Measurements from ENCODE around the gene LYPD6.

LYPD6 gene

DNA sequence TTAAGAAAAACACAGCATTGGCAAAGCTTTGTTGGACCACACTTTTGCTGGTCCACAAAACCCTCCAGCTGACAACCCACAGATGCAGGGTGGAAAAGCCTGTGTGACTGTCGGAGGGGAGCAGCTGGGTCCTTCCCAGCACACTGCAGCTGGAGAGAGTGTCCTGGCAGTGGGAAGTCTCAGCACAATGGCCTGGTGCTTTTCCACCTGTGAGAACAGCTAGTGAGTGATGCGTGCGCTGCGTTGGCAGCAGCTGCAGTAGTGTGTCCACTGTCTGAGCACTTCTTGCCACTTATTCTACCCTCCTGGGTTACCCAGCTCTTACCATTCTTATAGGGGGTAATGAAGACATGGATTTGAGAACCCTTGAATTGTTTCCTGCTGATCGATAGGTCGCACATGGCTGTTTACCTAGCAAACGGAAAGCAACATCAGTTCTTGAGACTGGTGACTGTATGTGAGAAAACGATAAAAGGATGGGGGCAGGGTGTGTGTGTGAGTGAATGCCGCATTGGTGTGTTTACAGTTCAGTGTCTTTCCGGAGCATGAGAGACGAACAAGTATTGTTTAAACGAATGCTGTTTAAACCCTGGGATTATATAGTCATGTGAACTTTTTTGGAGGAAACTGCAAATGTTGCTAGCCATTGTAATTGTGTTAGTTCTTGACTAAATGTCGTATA lies 69.7 kb downstream of the LYPD6 start:
- Histone ChIP-seq H2AFZ (ENCODE audit: low read depth) (no peak overlapping the region), H3K79me2 (ENCODE audit: insufficient read depth, low read depth) (no peaks in the 10 kb centered on the region), H4K20me1 (ENCODE audit: insufficient read depth) (no peaks in the 10 kb centered on the region), H3K27me3 (ENCODE audit: insufficient read depth, low read depth) (no peaks in the 10 kb centered on the region), H3K27ac (no peak overlapping the region), H3K4me1 (ENCODE audit: low read depth, poor library complexity, severe bottlenecking) (no peaks in the 10 kb centered on the region), H3K9ac (no peak overlapping the region), H3K4me3 (IDR thresholded peaks at IDR 0.05; ENCODE audit: insufficient read depth, low read depth, low read length) (no peak overlapping the region), H3K4me2 (no peak overlapping the region), H3K36me3 (ENCODE audit: insufficient read depth) (no peaks in the 10 kb centered on the region)
- TF ChIP-seq, protein P1, sequence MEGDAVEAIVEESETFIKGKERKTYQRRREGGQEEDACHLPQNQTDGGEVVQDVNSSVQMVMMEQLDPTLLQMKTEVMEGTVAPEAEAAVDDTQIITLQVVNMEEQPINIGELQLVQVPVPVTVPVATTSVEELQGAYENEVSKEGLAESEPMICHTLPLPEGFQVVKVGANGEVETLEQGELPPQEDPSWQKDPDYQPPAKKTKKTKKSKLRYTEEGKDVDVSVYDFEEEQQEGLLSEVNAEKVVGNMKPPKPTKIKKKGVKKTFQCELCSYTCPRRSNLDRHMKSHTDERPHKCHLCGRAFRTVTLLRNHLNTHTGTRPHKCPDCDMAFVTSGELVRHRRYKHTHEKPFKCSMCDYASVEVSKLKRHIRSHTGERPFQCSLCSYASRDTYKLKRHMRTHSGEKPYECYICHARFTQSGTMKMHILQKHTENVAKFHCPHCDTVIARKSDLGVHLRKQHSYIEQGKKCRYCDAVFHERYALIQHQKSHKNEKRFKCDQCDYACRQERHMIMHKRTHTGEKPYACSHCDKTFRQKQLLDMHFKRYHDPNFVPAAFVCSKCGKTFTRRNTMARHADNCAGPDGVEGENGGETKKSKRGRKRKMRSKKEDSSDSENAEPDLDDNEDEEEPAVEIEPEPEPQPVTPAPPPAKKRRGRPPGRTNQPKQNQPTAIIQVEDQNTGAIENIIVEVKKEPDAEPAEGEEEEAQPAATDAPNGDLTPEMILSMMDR (conservative IDR thresholded peaks at IDR 0.05; ENCODE audit: low read depth, low read length) = no peak

DNA sequence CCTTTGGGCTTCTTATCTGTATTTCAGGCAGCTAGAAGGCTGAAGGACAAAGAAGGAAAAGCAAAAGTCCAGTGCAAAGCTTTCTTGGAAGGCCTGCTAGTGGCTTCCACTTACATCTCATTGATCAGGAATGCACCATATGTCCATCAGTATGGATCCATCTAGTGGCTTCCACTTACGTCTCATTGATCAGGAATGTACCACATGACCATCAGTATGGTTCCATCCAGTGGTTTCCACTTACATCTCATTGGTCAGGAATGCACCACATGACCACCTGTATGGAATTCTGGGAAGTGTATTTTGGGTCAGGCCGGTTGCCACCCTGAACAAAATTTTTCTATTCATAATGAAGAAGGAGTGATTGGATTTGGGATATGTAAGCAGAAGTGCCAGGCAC lies 70.6 kb downstream of the LYPD6 start:
- Histone ChIP-seq H3K9ac (no peak overlapping the region), H3K79me2 (ENCODE audit: insufficient read depth, low read depth) (no peaks in the 10 kb centered on the region), H3K36me3 (ENCODE audit: insufficient read depth) (no peaks in the 10 kb centered on the region), H2AFZ (ENCODE audit: low read depth) (no peak overlapping the region), H3K4me2 (no peak overlapping the region), H3K4me3 (IDR thresholded peaks at IDR 0.05; ENCODE audit: insufficient read depth, low read depth, low read length) (no peak overlapping the region), H4K20me1 (ENCODE audit: insufficient read depth) (no peaks in the 10 kb centered on the region), H3K4me1 (ENCODE audit: low read depth, poor library complexity, severe bottlenecking) (no peaks in the 10 kb centered on the region), H3K27me3 (ENCODE audit: insufficient read depth, low read depth) (no peaks in the 10 kb centered on the region), H3K27ac (no peak overlapping the region)
- TF ChIP-seq, protein P1 (conservative IDR thresholded peaks at IDR 0.05; ENCODE audit: low read depth, low read length) = no peak

DNA sequence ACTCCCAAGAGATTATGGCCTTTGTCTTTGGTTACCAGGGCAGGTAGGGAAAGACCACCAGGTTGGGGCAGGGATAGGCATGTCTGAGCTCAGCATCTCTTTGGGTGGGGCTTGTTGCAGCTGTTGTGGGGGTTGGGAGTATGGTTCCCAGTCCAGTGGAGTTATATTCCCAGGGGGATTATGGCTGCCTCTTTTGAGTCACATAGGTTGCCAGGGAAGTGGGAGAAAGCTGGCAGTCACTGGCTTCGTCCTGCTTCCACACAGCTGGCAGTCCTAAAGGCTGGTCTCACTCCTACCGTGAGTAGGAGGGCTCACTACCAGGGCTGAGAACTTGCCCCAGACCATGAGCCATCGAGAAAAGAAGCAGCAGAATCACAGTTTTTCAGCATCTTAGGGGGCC lies 79.1 kb downstream of the LYPD6 start:
- Histone ChIP-seq H3K4me3 (IDR thresholded peaks at IDR 0.05; ENCODE audit: insufficient read depth, low read depth, low read length) (no peak overlapping the region), H4K20me1 (ENCODE audit: insufficient read depth) (no peaks in the 10 kb centered on the region), H3K4me1 (ENCODE audit: low read depth, poor library complexity, severe bottlenecking) (no peaks in the 10 kb centered on the region)

DNA sequence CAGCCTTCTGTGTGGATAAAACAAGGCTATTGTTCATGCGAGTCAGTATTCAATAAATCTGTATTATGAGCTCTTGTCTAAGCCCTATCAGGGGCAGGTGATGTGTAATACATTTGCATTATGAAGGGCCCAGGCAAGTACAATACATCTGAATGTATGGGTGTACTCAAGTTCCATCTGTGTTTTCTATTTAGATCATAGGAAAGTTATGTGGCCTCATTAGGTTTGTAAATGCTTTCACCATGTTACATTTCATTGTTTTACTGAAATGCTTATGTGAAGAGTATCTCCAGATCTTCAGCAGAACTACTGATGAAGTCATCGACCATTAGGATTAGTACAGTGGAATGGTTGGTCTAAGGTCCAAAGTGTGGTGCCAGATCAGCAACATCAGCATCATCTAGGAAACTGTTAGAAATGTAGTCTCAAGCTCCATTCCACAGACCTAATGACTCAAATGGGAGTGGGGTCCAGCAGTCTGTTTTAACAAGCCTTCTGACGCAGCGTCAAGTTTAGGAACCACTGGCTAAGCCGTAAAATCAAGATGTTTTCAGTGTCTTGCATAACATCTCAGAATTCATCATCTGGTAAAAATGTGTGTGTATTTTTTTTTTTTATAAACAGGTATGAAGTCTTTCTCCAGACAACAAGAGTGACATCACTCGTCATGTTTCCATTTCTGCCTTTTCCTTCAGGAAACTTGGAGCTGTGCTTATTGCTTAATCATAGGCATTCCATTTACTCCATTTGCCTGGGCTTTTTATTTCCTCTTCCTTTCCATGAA lies 80.5 kb downstream of the LYPD6 start:
- Histone ChIP-seq H3K4me2 (no peak overlapping the region), H4K20me1 (ENCODE audit: insufficient read depth) (no peaks in the 10 kb centered on the region), H3K9ac (no peak overlapping the region), H3K4me1 (ENCODE audit: low read depth, poor library complexity, severe bottlenecking) (no peaks in the 10 kb centered on the region), H3K36me3 (ENCODE audit: insufficient read depth) (no peaks in the 10 kb centered on the region), H3K27ac (no peak overlapping the region), H3K4me3 (IDR thresholded peaks at IDR 0.05; ENCODE audit: insufficient read depth, low read depth, low read length) (no peak overlapping the region), H3K79me2 (ENCODE audit: insufficient read depth, low read depth) (no peaks in the 10 kb centered on the region), H2AFZ (ENCODE audit: low read depth) (no peak overlapping the region), H3K27me3 (ENCODE audit: insufficient read depth, low read depth) (no peaks in the 10 kb centered on the region)
- TF ChIP-seq, protein P1 (conservative IDR thresholded peaks at IDR 0.05; ENCODE audit: low read depth, low read length) = no peak

More for the DNA sequence above, 79.1 kb downstream of the LYPD6 start:
- no peak overlapping the region for H3K4me2 ChIP-seq
- no peak overlapping the region for H3K9ac ChIP-seq
- no peaks in the 10 kb centered on the region for H3K36me3 ChIP-seq (ENCODE audit: insufficient read depth)
- no peaks in the 10 kb centered on the region for H3K79me2 ChIP-seq (ENCODE audit: insufficient read depth, low read depth)
- TF ChIP-seq, protein P1 (conservative IDR thresholded peaks at IDR 0.05; ENCODE audit: low read depth, low read length) = no peak
- no peaks in the 10 kb centered on the region for H3K27me3 ChIP-seq (ENCODE audit: insufficient read depth, low read depth)
- H2AFZ ChIP-seq (ENCODE audit: low read depth) = no peak overlapping the region
- no peak overlapping the region for H3K27ac ChIP-seq
